Endothelial cell of umbilical vein (primary cell): ENCODE measurements around the gene POC5. TPM values are rescaled to one million over a fixed set of nuclear protein-coding genes. Genes with fewer than 3 reads are reported as not detected.
"Not testable (repeated sequence)": the region's sequence is repeated elsewhere in the genome, so short reads cannot be mapped to it uniquely, and the experiment has no call there.

ENCODE experiments used
- BruUV-seq: library from RNA; stranded (reverse); fragments of 400-500 nt; replicated peaks from 2 replicates; lab custom pipeline; 2021; lab: Mats Ljungman, UMichigan
- CTCF ChIA-PET: fragments of 300-600, 350-600 bp; sonication (Branson Sonifier 250); formaldehyde crosslinking; loops from one replicate; lab custom pipeline; 2021; ENCODE audit warnings: antibody characterized with exemption, inconsistent platforms; lab: Charles Lee
- POLR2A ChIA-PET: fragments of 300-600, 350-600 bp; sonication (Branson Sonifier 250); formaldehyde crosslinking; loops from one replicate; lab custom pipeline; 2021; ENCODE audit warnings: antibody characterized with exemption, inconsistent platforms; lab: Charles Lee
- DNase-seq: peaks from one replicate; pipeline ENCODE4 v3.0.0-alpha.2; 2011; ENCODE audit warnings: low read depth, low spot score
- FAIRE-seq: peaks from 2 replicates; lab custom pipeline; 2011; peaks lifted over from hg19 to GRCh38; lab: Jason Lieb, UNC
- H2AFZ ChIP-seq: 2 replicates; pipeline ENCODE4 v1.6.0; 2012; ENCODE audit warnings: low read depth, low read length, control low read depth, inconsistent platforms
- H3K27ac ChIP-seq: 2 replicates; pipeline ENCODE4 v1.5.1; 2011; ENCODE audit warnings: low read depth, mild to moderate bottlenecking, control low read depth, low read length, moderate library complexity; ENCODE audit not compliant: insufficient read depth
- H3K27me3 ChIP-seq, 2 experiments: 2 replicates each; pipeline versions ENCODE4 v1.6.0 to v1.6.1; 2011; ENCODE audit warnings: low read length in 2 of 2, mixed read lengths in 1 of 2; ENCODE audit not compliant: control insufficient read depth in 2 of 2, insufficient read depth in 2 of 2
- H3K36me3 ChIP-seq, 2 experiments: 2 replicates in 1 of 2; 3 replicates in 1 of 2; pipeline ENCODE4 v1.5.1; 2011; ENCODE audit warnings: low read length in 2 of 2, mild to moderate bottlenecking in 1 of 2, moderate library complexity in 1 of 2; ENCODE audit not compliant: control insufficient read depth in 2 of 2, insufficient read depth in 2 of 2; ENCODE audit errors: extremely low read depth in 1 of 2
- H3K4me1 ChIP-seq: 3 replicates; pipeline ENCODE4 v1.5.1; 2011; ENCODE audit warnings: mild to moderate bottlenecking, low read length; ENCODE audit not compliant: control insufficient read depth, insufficient read depth; ENCODE audit errors: extremely low read depth
- H3K4me2 ChIP-seq: 2 replicates; pipeline ENCODE4 v1.6.1; 2011; ENCODE audit warnings: low read length, control low read depth, mixed read lengths; ENCODE audit not compliant: insufficient read depth
- H3K4me3 ChIP-seq, 3 experiments: fragments of 200-600 bp in 1 of 3; sonication (generic), shearing (Covaris generic) in 1 of 3; replicated peaks in 1 of 3; 2 replicates each; pipeline ENCODE4 v1.5.1; 2011 to 2016; ENCODE audit warnings: control low read depth in 3 of 3, low read length in 3 of 3, mild to moderate bottlenecking in 2 of 3, inconsistent platforms in 1 of 3, low read depth in 1 of 3, moderate library complexity in 1 of 3; ENCODE audit not compliant: insufficient read depth in 1 of 3
- H3K79me2 ChIP-seq: 2 replicates; pipeline ENCODE4 v1.6.0; 2012; ENCODE audit warnings: low read length, inconsistent platforms; ENCODE audit not compliant: control insufficient read depth, insufficient read depth
- H3K9ac ChIP-seq: replicated peaks from 2 replicates; pipeline ENCODE3; 2011; ENCODE audit warnings: low read length, control low read depth; ENCODE audit not compliant: insufficient read depth; ENCODE audit errors: extremely low read depth
- H3K9me1 ChIP-seq: replicated peaks from 3 replicates; pipeline ENCODE4 v1.6.0; 2011; ENCODE audit warnings: mild to moderate bottlenecking, low read length; ENCODE audit not compliant: control insufficient read depth, insufficient read depth; ENCODE audit errors: extremely low read depth
- H3K9me3 ChIP-seq: replicated peaks from 2 replicates; pipeline ENCODE4 v1.5.1; 2012; ENCODE audit warnings: low read length, inconsistent platforms; ENCODE audit not compliant: control insufficient read depth, insufficient read depth
- H4K20me1 ChIP-seq: replicated peaks from 2 replicates; pipeline ENCODE3; 2011; ENCODE audit warnings: mild to moderate bottlenecking, low read length; ENCODE audit not compliant: control insufficient read depth, insufficient read depth; ENCODE audit errors: extremely low read depth
- FOS ChIP-seq: IDR thresholded peaks from 2 replicates; pipeline ENCODE4 v1.6.1; 2011; ENCODE audit warnings: mild to moderate bottlenecking, low read length, moderate library complexity, borderline replicate concordance; ENCODE audit not compliant: insufficient read depth
- GATA2 ChIP-seq: IDR thresholded peaks from 2 replicates; pipeline ENCODE4 v1.7.0; 2011; ENCODE audit warnings: low read depth, mild to moderate bottlenecking, moderate library complexity, mixed read lengths, low read length; ENCODE audit not compliant: insufficient read length, insufficient read depth
- JUN ChIP-seq: IDR thresholded peaks from 2 replicates; pipeline ENCODE4 v1.6.1; 2011; ENCODE audit warnings: borderline replicate concordance, low read depth; ENCODE audit not compliant: insufficient read length, insufficient read depth
- MYC ChIP-seq: IDR thresholded peaks from one replicate; pipeline ENCODE4 v1.6.1; 2011; ENCODE audit warnings: mild to moderate bottlenecking, low read depth, low read length
- dilution Hi-C: fragments of 300-500 bp; cut with MboI; formaldehyde crosslinking; loops from one replicate; pipeline ENCODE4 v1.15.0; 2019; ENCODE audit warnings: low sequenced_read_pairs; ENCODE audit not compliant: extremely low pct_ligation_motif_present
- intact Hi-C: fragments of 100-400 bp; cut with micrococcal nuclease; formaldehyde crosslinking; loops from one replicate; pipeline ENCODE4 v1.10.0; 2022
- polyA plus RNA-seq, 4 experiments: library from polyadenylated mRNA; depleted of rRNA in 3 of 4; stranded (reverse) in 3 of 4; unstranded in 1 of 4; fragments of >200 nt; gene quantifications; 2 replicates each; pipeline versions ENCODE4 v1.2.1 to v1.2.3, GENCODE V29; 2011 to 2012; ENCODE audit warnings: missing spikeins in 1 of 4
- total RNA-seq: library from RNA; stranded (reverse); gene quantifications from 2 replicates; pipeline ENCODE4 v1.2.3, GENCODE V29; 2021
- TF ChIP-seq, protein P1 (sequence below): IDR thresholded peaks from 2 replicates; pipeline ENCODE4 v1.6.1; 2011; ENCODE audit not compliant: insufficient read depth, insufficient read length

Gene POC5
- total and polyA plus RNA-seq, 2 donors (not counting 3 experiments of a cell fraction or from before 2014, with no cell fraction given) = 8.3 to 15.9 TPM

DNA sequence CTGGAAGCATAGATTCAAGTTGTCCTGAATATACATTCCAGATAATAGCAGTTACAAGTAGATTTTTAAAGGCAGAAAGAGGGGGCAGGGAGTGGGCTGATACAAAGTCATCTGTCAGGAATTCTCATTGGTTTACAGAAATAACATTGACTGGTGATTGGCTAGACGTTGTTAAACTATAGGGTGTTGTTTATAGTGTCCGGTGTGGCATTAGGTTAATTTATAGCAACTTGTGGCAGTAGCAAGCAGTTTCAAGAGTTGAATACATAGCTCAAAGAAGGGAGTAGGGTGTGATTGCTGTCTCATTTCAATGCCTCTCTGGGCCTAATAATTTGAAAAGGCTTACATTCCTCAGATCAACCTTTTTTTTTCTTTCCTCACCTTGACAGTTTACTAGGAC lies 10.7 kb upstream of the POC5 start:
- POLR2A ChIA-PET = no interaction called here
- dilution Hi-C loops = no loop called here
- CTCF ChIA-PET = no interaction called here

DNA sequence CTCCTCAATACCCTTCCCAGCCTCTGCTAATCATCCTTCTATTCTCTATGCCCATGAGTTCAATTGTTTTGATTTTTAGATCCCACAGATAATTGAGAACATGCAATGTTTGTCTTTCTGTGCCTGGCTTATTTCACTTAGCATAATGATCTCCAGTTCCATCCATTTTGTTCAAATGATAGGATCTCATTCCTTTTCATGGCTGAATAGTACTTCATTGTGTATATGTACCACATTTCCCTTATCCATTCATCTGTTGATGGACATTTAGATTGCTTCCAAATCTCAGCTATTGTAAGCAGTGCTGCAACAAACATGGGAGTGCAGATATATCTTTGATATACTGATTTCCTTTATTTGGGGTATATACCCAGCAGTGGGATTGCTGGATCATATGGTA lies 9.0 kb upstream of the POC5 start:
- dilution Hi-C loops = not testable (repeated sequence)

More for the DNA sequence above, 10.7 kb upstream of the POC5 start:
- TF ChIP-seq JUN (no peak), MYC (no peak), GATA2 (no peak), FOS (no peak)
- TF ChIP-seq, protein P1, sequence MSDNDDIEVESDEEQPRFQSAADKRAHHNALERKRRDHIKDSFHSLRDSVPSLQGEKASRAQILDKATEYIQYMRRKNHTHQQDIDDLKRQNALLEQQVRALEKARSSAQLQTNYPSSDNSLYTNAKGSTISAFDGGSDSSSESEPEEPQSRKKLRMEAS = no peak
- H3K9me3 ChIP-seq = no peaks in the 10 kb centered on the region
- no peak for FAIRE-seq
- H3K4me3 ChIP-seq = no peak overlapping the region
- intact Hi-C loops = no loop called here
- no peaks in the 10 kb centered on the region for H4K20me1 ChIP-seq
- H3K9me1 ChIP-seq = no peaks in the 10 kb centered on the region
- H3K4me1 ChIP-seq = no peaks in the 10 kb centered on the region
- no peak overlapping the region for H3K4me2 ChIP-seq
- no TSS peak for BruUV-seq
- no peaks in the 10 kb centered on the region for H3K36me3 ChIP-seq
- no peak overlapping the region for H3K9ac ChIP-seq
- DNase-seq = no peak
- H3K27me3 ChIP-seq = peaks cover 7 to 16% of the 10 kb centered on the region in 2 experiments
- H3K27ac ChIP-seq = no peak overlapping the region
- H2AFZ ChIP-seq = no peak overlapping the region
- H3K79me2 ChIP-seq = no peaks in the 10 kb centered on the region

More for the DNA sequence above, 9.0 kb upstream of the POC5 start:
- H3K27ac ChIP-seq, BruUV-seq, FAIRE-seq, intact Hi-C loops, POLR2A ChIA-PET, H2AFZ ChIP-seq, H3K4me3 ChIP-seq, H3K36me3 ChIP-seq, CTCF ChIA-PET, H3K4me1 ChIP-seq, H4K20me1 ChIP-seq, H3K79me2 ChIP-seq, H3K9ac ChIP-seq, DNase-seq, H3K9me3 ChIP-seq, H3K4me2 ChIP-seq, H3K9me1 ChIP-seq: not testable (repeated sequence)
- peaks cover 9 to 16% of the 10 kb centered on the region in 2 experiments for H3K27me3 ChIP-seq
